CD14-positive monocyte (primary cell): ENCODE measurements around the gene FOXA1. TPM values are rescaled to one million over a fixed set of nuclear protein-coding genes. Genes with fewer than 3 reads are reported as not detected.

Source experiments
- DNase-seq, 3 donors: peaks; one replicate each; pipeline ENCODE4 v3.0.0-alpha.2; 2011 to 2022
- H2AFZ ChIP-seq: 2 replicates; pipeline ENCODE4 v1.6.0; 2012; ENCODE audit warnings: mild to moderate bottlenecking, low read depth, low read length, inconsistent platforms; ENCODE audit not compliant: insufficient read depth, poor library complexity, severe bottlenecking
- H3K27ac ChIP-seq, 2 donors: 1 replicate in 1 of 2; 2 replicates in 1 of 2; pipeline ENCODE4 v1.5.1; 2012 to 2013; ENCODE audit warnings: low read length in 2 of 2, control low read depth in 1 of 2, inconsistent platforms in 1 of 2, low read depth in 1 of 2, mild to moderate bottlenecking in 1 of 2
- H3K27me3 ChIP-seq, 2 donors: one replicate each; pipeline versions ENCODE4 v1.6.0 to v1.6.1; 2011 to 2013; ENCODE audit warnings: low read length in 2 of 2; ENCODE audit not compliant: control insufficient read depth in 2 of 2, insufficient read depth in 2 of 2
- H3K36me3 ChIP-seq, 2 donors: replicated peaks in 1 of 2; 1 replicate in 1 of 2; 2 replicates in 1 of 2; pipeline versions ENCODE4 v1.5.1 to v1.6.1; 2012 to 2013; ENCODE audit warnings: low read length in 2 of 2, control low read depth in 1 of 2, inconsistent platforms in 1 of 2, mild to moderate bottlenecking in 1 of 2; ENCODE audit not compliant: insufficient read depth in 2 of 2, control insufficient read depth in 1 of 2
- H3K4me1 ChIP-seq, 2 donors: 1 replicate in 1 of 2; 2 replicates in 1 of 2; pipeline versions ENCODE4 v1.5.1 to v1.6.1; 2012 to 2013; ENCODE audit warnings: low read length in 2 of 2, control low read depth in 1 of 2, inconsistent platforms in 1 of 2, mild to moderate bottlenecking in 1 of 2, moderate library complexity in 1 of 2; ENCODE audit not compliant: insufficient read depth in 2 of 2, control insufficient read depth in 1 of 2
- H3K4me2 ChIP-seq: replicated peaks from 2 replicates; pipeline ENCODE3; 2012; ENCODE audit warnings: low read length, moderate library complexity, mild to moderate bottlenecking; ENCODE audit not compliant: poor library complexity, severe bottlenecking; ENCODE audit errors: extremely low read depth
- H3K4me3 ChIP-seq, 3 experiments: fragments of 200-600 bp in 1 of 3; sonication (generic) in 1 of 3; replicated peaks in 1 of 3; 1 replicate in 2 of 3; 2 replicates in 1 of 3; pipeline ENCODE4 v1.5.1; 2011 to 2013; ENCODE audit warnings: low read length in 3 of 3, mild to moderate bottlenecking in 3 of 3, control low read depth in 2 of 3, low read depth in 2 of 3, inconsistent platforms in 1 of 3, moderate library complexity in 1 of 3
- H3K79me2 ChIP-seq: 2 replicates; pipeline ENCODE4 v1.6.0; 2012; ENCODE audit warnings: mild to moderate bottlenecking, control low read depth, inconsistent platforms, low read length, moderate library complexity; ENCODE audit not compliant: insufficient read depth
- H3K9ac ChIP-seq: 2 replicates; pipeline ENCODE4 v1.6.0; 2017; ENCODE audit warnings: low read length, mild to moderate bottlenecking; ENCODE audit not compliant: insufficient read depth, poor library complexity, severe bottlenecking
- H3K9me3 ChIP-seq, 2 donors: replicated peaks in 1 of 2; 1 replicate in 1 of 2; 2 replicates in 1 of 2; pipeline versions ENCODE4 v1.5.1 to v1.6.1; 2012 to 2013; ENCODE audit warnings: low read length in 2 of 2, control low read depth in 1 of 2; ENCODE audit not compliant: control insufficient read depth in 1 of 2, insufficient read depth in 1 of 2
- H4K20me1 ChIP-seq: 2 replicates; pipeline ENCODE4 v1.6.0; 2012; ENCODE audit warnings: mild to moderate bottlenecking, low read length, control low read depth, moderate library complexity; ENCODE audit not compliant: insufficient read depth
- H3K27ac Mint-ChIP-seq, 7 donors: one replicate each; pipeline ENCODE4 v1.8.0; 2020; ENCODE audit warnings: mild to moderate bottlenecking in 7 of 7, mixed read lengths in 7 of 7, moderate library complexity in 6 of 7, inconsistent platforms in 2 of 7
- H3K27me3 Mint-ChIP-seq, 3 donors: one replicate each; pipeline ENCODE4 v1.8.0; 2021 to 2022; ENCODE audit warnings: low read depth in 3 of 3, mild to moderate bottlenecking in 3 of 3, mixed read lengths in 3 of 3, moderate library complexity in 3 of 3, inconsistent platforms in 1 of 3
- H3K36me3 Mint-ChIP-seq, 2 donors: one replicate each; pipeline ENCODE4 v1.8.0; 2020; ENCODE audit warnings: mixed read lengths in 2 of 2, inconsistent platforms in 1 of 2, mild to moderate bottlenecking in 1 of 2
- H3K4me1 Mint-ChIP-seq: one replicate; pipeline ENCODE4 v1.8.0; 2020; ENCODE audit warnings: mild to moderate bottlenecking, mixed read lengths
- H3K4me3 Mint-ChIP-seq, 2 donors: one replicate each; pipeline ENCODE4 v1.8.0; 2020; ENCODE audit warnings: mild to moderate bottlenecking in 2 of 2, mixed read lengths in 2 of 2, moderate library complexity in 1 of 2
- H3K9me3 Mint-ChIP-seq, 7 donors: one replicate each; pipeline ENCODE4 v1.8.0; 2020 to 2022; ENCODE audit warnings: mixed read lengths in 7 of 7, mild to moderate bottlenecking in 6 of 7, moderate library complexity in 6 of 7, inconsistent platforms in 2 of 7
- WGBS: methylation state at CpG from one replicate; pipeline ENCODE4 v1.1.5; 2013; ENCODE audit warnings: missing lambda C conversion rate; ENCODE audit not compliant: insufficient coverage; 5-methylcytosine and 5-hydroxymethylcytosine counted together
- intact Hi-C, 2 donors: fragments of 100-400 bp; cut with micrococcal nuclease; formaldehyde crosslinking; loops; one replicate each; pipeline versions ENCODE4 v1.15.0 to v1.15.1; 2023
- polyA plus RNA-seq, 3 donors: library from polyadenylated mRNA; depleted of rRNA in 1 of 3; unstranded in 2 of 3; stranded (reverse) in 1 of 3; fragments of 300-500 nt in 2 of 3; fragments of >200 nt in 1 of 3; fragmentation: Illumina TruSeq in 2 of 3; gene quantifications; 1 replicate in 2 of 3; 2 replicates in 1 of 3; pipeline ENCODE4 v1.2.3, GENCODE V29; 2012 to 2021
- TF ChIP-seq, protein P1 (sequence below): fragments of 200-600 bp; IDR thresholded peaks from one replicate; pipeline ENCODE4 v1.8.0; 2022; ENCODE audit warnings: antibody characterized with exemption, mild to moderate bottlenecking

The FOXA1 gene
- polyA plus RNA-seq, 3 donors: 0.09 TPM; not detected in 2

DNA sequence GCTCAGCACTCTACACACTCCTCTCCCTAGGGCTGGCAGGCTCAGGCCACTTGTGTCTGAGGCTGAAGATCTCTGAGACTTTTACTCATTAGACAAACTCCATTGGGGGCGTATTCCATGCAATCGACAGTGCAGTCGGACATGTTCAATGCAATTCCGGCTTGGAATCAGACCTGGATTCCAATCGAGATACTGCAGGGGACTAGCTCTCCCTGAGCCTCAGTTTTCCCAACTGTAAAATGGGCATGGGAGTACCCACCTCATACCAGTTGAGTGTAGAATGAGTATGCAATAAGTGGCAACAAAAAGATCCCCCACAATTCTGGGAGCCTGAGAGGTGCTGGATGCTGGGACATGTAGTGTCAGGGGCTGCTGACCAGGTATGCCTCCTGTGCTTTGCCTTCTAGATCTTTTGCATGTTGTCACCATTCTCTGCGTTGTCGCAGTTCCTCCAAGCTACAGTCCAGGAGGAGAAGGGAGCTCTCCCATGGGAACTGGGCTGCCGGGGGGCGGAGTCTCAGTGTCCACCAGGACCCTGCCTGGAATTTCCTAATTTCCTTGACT lies 8.7 kb upstream of the FOXA1 start:
- Histone ChIP-seq H3K4me2 (no peak overlapping the region), H3K9me3 (peaks cover 19 to 39% of the 10 kb centered on the region in 2 donors), H4K20me1 (no peaks in the 10 kb centered on the region), H3K36me3 (no peaks in the 10 kb centered on the region), H3K4me1 (peaks cover 0 to 3% of the 10 kb centered on the region in 2 donors), H3K79me2 (no peaks in the 10 kb centered on the region), H2AFZ (no peak overlapping the region), H3K9ac (no peak overlapping the region), H3K27me3 (peaks cover 53 to 60% of the 10 kb centered on the region in 2 donors), H3K4me3 (no peak overlapping the region), H3K27ac (no peak overlapping the region)
- no peak overlapping the region for H3K27ac Mint-ChIP-seq
- 65% methylated on average over 8 of the region's 9 CpGs for WGBS
- H3K36me3 Mint-ChIP-seq: peaks cover 2 to 6% of the 10 kb centered on the region in 2 donors
- H3K4me1 Mint-ChIP-seq: peaks cover 7% of the 10 kb centered on the region
- DNase-seq: no peak
- peaks cover 61 to 77% (median 64%) of the 10 kb centered on the region in 3 donors for H3K27me3 Mint-ChIP-seq
- H3K9me3 Mint-ChIP-seq: peaks cover 4 to 40% (median 30%) of the 10 kb centered on the region in 7 donors
- H3K4me3 Mint-ChIP-seq: peak overlapping the region in 1 of 2 donors; percentile 70
- intact Hi-C loops: no loop called here
- TF ChIP-seq, protein P1, sequence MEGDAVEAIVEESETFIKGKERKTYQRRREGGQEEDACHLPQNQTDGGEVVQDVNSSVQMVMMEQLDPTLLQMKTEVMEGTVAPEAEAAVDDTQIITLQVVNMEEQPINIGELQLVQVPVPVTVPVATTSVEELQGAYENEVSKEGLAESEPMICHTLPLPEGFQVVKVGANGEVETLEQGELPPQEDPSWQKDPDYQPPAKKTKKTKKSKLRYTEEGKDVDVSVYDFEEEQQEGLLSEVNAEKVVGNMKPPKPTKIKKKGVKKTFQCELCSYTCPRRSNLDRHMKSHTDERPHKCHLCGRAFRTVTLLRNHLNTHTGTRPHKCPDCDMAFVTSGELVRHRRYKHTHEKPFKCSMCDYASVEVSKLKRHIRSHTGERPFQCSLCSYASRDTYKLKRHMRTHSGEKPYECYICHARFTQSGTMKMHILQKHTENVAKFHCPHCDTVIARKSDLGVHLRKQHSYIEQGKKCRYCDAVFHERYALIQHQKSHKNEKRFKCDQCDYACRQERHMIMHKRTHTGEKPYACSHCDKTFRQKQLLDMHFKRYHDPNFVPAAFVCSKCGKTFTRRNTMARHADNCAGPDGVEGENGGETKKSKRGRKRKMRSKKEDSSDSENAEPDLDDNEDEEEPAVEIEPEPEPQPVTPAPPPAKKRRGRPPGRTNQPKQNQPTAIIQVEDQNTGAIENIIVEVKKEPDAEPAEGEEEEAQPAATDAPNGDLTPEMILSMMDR: no peak

DNA sequence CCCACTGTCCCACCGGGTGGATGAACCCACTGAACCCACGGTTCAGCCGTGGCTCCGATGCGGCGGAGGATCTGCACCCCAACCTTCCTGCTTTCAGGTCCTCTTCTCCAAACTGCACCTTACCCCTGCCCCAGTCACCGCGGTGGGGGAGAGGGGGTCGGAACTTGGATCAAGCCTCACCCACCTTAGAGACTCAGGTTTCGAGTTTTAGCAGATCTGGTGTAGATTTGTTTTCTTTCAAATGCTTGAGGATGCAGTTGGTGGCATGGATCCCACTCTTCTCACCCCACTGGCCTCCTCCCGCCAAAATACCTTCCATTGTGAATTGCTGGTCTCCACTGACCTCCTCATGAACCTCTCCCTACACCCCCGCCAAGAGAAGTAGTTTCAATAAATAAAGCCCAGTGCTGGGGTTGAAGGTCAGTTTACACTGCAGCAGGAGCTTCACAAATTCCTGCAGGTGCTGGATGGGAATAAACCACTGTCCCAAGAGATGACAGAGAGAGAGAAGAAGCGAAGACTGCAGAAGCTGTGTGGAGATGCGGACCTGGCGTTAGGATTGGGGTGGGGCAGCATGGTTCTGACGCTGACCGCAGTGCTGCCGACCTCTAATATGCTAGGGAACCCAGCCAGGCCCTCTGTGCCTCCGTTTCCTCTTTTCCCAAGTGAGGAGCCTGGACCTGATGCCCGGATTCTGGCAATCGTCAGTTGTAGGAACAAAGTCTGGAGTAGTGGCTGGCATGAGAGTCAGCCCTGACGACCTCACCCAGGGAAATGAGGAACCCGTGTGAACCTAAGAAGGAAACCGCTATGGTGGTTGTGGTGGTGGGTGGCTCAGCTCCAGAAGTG lies 7.8 kb upstream of the FOXA1 start:
- peaks cover 63 to 70% of the 10 kb centered on the region in 2 donors for H3K27me3 ChIP-seq
- H3K27me3 Mint-ChIP-seq: peaks cover 70 to 80% (median 72%) of the 10 kb centered on the region in 3 donors
- H3K27ac ChIP-seq: no peak overlapping the region
- H3K27ac Mint-ChIP-seq: no peak overlapping the region
- H3K9me3 ChIP-seq: peaks cover 29 to 48% of the 10 kb centered on the region in 2 donors
- no peak overlapping the region for H2AFZ ChIP-seq
- peaks cover 4 to 7% of the 10 kb centered on the region in 2 donors for H3K36me3 Mint-ChIP-seq
- H3K36me3 ChIP-seq: no peaks in the 10 kb centered on the region
- peaks cover 7% of the 10 kb centered on the region for H3K4me1 Mint-ChIP-seq
- H3K9me3 Mint-ChIP-seq: peaks cover 6 to 44% (median 34%) of the 10 kb centered on the region in 7 donors
- H3K4me1 ChIP-seq: peaks cover 0 to 3% of the 10 kb centered on the region in 2 donors
- H3K4me3 ChIP-seq: no peak overlapping the region
- peak overlapping the region in 1 of 2 donors; percentile 77 for H3K4me3 Mint-ChIP-seq
- intact Hi-C loops: no loop called here
- no peak overlapping the region for H3K9ac ChIP-seq
- TF ChIP-seq, protein P1: no peak
- no peak for DNase-seq
- no peak overlapping the region for H3K4me2 ChIP-seq
- no peaks in the 10 kb centered on the region for H3K79me2 ChIP-seq
- H4K20me1 ChIP-seq: no peaks in the 10 kb centered on the region
- WGBS: 13% methylated on average over 13 of the region's 24 CpGs
